Right lobe of liver (tissue), 6 donors: ENCODE results near the gene COX4I2. TPM values are rescaled to one million over a fixed set of nuclear protein-coding genes. Genes with fewer than 3 reads are reported as not detected.
A peak's percentile ranks its signal among the peaks of the same experiment; 100 is the strongest.

Experiments used
- ATAC-seq, 4 donors: fragments of 200-7000 bp; cut with Tn5 transposase; one replicate each; pipeline ENCODE4 v1.9.1; 2020; ENCODE audit warnings: mild to moderate bottlenecking in 4 of 4, moderate library complexity in 4 of 4
- DNase-seq, 3 donors: peaks; one replicate each; pipeline ENCODE4 v3.0.0-alpha.2; 2020
- H3K27ac ChIP-seq, 3 donors: fragments of 200-600 bp; one replicate each; pipeline ENCODE4 v1.8.0; 2022
- H3K27me3 ChIP-seq, 2 donors: fragments of 200-600 bp; one replicate each; pipeline ENCODE4 v1.8.0; 2022
- H3K36me3 ChIP-seq, 4 donors: fragments of 200-600 bp; sonication (generic) in 1 of 4; one replicate each; pipeline versions ENCODE4 v1.5.1 to v1.8.0; 2017 to 2022; ENCODE audit warnings: control low read depth in 1 of 4
- H3K4me1 ChIP-seq, 4 donors: fragments of 200-600 bp; sonication (generic) in 1 of 4; one replicate each; pipeline versions ENCODE4 v1.5.1 to v1.8.0; 2017 to 2022; ENCODE audit warnings: control low read depth in 1 of 4
- H3K4me3 ChIP-seq, 3 donors: fragments of 200-600 bp; one replicate each; pipeline ENCODE4 v1.8.0; 2022
- H3K9me3 ChIP-seq, 4 donors: fragments of 200-600 bp; sonication (generic) in 1 of 4; one replicate each; pipeline versions ENCODE4 v1.5.1 to v1.8.0; 2017 to 2022; ENCODE audit warnings: control low read depth in 1 of 4
- POLR2A ChIP-seq: fragments of 450-650 bp; IDR thresholded peaks from one replicate; pipeline ENCODE4 v1.6.1; 2017; ENCODE audit warnings: antibody characterized with exemption, mild to moderate bottlenecking
- WGBS: methylation state at CpG from one replicate; pipeline ENCODE4 v1.1.6; 2018; ENCODE audit warnings: low coverage, low lambda C conversion rate; ENCODE audit not compliant: insufficient coverage; ENCODE audit errors: missing lambda C conversion rate; 5-methylcytosine and 5-hydroxymethylcytosine counted together
- intact Hi-C, 2 donors: fragments of 100-400 bp; cut with DNase I; formaldehyde crosslinking; loops; one replicate each; pipeline versions ENCODE4 v1.11.2 to v1.14.1; 2022
- total RNA-seq, 6 experiments: library from RNA; depleted of rRNA in 2 of 6; stranded (reverse); fragments of >200 nt in 2 of 6; fragmentation: NEBNext Ultra II Directional in 3 of 6; extraction: Animal tissue kit (Norgen Biotek cat#: 25700) in 3 of 6; gene quantifications; one replicate each; pipeline versions ENCODE4 v1.1.0 to v1.2.4, GENCODE V29; 2016 to 2023
- TF ChIP-seq, protein P1 (sequence below), 4 donors: fragments of 200-600 bp in 3 of 4; fragments of 450-650 bp in 1 of 4; IDR thresholded peaks; one replicate each; pipeline versions ENCODE4 v1.5.1 to v1.8.0; 2016 to 2022; ENCODE audit warnings: antibody characterized with exemption in 4 of 4, mild to moderate bottlenecking in 2 of 4
- donor health status: DM: no; HTN: yes; CAD: no.
- donor health status: DM: no; HTN: no; CAD: no.
- donor health status: DM: no; HTN: no; CAD: no.
- donor health status: DM: no; HTN: yes; CAD: no.
- donor health status: DM: no; HTN: yes; CAD: no.

COX4I2 gene
- total RNA-seq, 6 experiments from 2014 or later: not detected

- ATAC-seq (no peak), DNase-seq (no peak)
- H3K4me3 ChIP-seq: no peak overlapping the region
- peaks cover 0 to 55% (median 12%) of the 10 kb centered on the region in 4 donors for H3K4me1 ChIP-seq
- no peaks in the 10 kb centered on the region for H3K36me3 ChIP-seq
- H3K27me3 ChIP-seq: no peaks in the 10 kb centered on the region
- 46% methylated on average over 2 of the region's 2 CpGs for WGBS
- peak overlapping the region in 2 of 3 donors; percentile 66 to 79 for H3K27ac ChIP-seq
- H3K9me3 ChIP-seq: no peaks in the 10 kb centered on the region
- TF ChIP-seq, protein P1, sequence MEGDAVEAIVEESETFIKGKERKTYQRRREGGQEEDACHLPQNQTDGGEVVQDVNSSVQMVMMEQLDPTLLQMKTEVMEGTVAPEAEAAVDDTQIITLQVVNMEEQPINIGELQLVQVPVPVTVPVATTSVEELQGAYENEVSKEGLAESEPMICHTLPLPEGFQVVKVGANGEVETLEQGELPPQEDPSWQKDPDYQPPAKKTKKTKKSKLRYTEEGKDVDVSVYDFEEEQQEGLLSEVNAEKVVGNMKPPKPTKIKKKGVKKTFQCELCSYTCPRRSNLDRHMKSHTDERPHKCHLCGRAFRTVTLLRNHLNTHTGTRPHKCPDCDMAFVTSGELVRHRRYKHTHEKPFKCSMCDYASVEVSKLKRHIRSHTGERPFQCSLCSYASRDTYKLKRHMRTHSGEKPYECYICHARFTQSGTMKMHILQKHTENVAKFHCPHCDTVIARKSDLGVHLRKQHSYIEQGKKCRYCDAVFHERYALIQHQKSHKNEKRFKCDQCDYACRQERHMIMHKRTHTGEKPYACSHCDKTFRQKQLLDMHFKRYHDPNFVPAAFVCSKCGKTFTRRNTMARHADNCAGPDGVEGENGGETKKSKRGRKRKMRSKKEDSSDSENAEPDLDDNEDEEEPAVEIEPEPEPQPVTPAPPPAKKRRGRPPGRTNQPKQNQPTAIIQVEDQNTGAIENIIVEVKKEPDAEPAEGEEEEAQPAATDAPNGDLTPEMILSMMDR (IDR thresholded peaks at IDR 0.05): no peak
- no peak for TF ChIP-seq POLR2A
- intact Hi-C loops: no loop called here
Measured at GRCh38 chr20:31673943-31674463, 36.3 kb downstream of the COX4I2 start.

DNA sequence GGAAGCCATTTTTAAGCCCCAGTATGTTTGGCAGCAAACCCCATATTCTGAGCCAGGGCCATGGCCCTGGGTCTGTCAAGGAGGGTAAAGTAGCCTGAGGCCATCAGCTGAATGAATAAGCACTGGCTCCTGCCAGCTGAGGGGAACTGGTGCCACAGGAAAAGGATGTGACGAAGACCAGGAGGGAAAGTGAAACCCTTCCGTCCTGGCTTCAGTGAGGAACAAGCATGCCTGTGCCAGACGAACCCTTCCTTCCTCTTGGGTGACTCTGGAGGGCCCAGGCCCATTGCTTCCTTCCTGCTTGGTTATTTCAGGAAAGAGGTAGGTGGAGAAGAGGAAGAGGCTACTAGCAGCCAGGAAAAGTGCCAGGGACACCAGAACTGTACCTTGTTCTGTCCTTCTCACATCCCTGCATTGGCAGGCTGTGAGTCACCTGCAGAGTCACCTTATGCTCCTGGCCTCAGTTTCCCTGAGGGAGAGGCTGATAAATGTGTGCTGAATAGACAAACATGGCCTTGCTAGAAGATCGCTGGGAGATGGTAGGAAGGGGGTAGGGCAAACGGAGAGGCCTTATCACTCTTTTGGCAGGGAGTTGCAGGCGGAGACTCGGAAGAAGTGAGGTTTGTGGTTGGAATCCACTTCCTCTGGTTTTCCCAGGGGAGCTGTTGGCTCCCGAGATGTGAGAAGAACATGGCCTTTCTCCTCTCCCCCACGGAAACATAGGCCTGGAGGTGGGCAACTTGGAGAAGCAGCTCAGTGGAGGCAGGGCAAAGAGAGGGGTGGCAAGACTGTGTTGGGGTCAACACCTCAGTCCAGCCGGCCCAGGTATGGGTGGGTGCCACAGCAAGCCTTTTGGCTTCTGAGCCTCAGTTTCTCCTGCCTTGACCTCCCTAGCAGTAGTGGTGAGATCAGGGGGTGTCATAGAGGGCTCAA is 37.4 kb downstream of the COX4I2 start:
- no peaks in the 10 kb centered on the region for H3K27me3 ChIP-seq
- H3K4me3 ChIP-seq: no peak overlapping the region
- H3K36me3 ChIP-seq: no peaks in the 10 kb centered on the region
- TF ChIP-seq, protein P1 (IDR thresholded peaks at IDR 0.05): no peak
- TF ChIP-seq POLR2A: no peak
- peak overlapping the region; percentile 16 to 79 (median 66) for H3K27ac ChIP-seq
- peak; percentile 66 to 73 (median 71) for DNase-seq
- WGBS: 25% methylated on average over 6 of the region's 10 CpGs
- no peaks in the 10 kb centered on the region for H3K9me3 ChIP-seq
- peaks cover 0 to 64% (median 17%) of the 10 kb centered on the region in 4 donors for H3K4me1 ChIP-seq
- intact Hi-C loops: no loop called here
- peak; percentile 60 to 74 (median 66) for ATAC-seq

DNA sequence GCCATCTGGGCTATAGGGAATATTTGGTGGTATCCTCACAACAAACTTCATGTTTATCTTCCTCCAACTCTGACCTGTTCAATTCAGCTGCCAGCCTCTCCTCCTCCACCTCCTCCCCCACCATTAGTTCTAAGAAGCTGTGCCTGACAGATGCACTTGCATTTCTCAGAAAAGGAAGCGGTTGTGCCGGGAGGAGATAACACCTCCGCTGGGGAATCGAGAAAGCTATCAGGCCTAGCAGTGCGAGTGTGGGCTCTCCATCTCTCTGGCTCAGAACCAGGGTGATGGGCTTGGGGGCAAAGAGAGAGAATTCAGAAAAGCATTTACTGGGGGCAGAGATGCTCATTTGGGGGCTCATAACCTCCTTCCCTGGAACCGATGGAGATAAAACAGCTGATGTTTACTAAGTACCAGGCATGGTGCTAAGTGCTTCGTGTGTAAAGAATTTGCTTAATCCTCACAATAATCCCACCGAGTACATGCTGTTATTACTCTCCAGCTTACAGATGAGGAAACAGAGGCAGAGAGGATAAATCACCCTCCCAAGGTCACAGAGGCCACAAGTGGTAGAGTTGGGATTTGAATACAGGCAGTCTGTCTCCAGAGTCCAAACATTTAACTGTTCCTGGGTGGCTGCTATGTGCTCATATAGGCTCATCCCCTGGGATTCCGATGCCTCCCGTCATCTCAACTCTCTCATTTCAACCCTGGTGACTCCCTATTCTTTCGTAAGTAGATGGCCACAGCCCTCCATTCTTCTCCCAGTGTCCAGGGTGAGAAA is 38.3 kb downstream of the COX4I2 start:
- DNase-seq (no peak), ATAC-seq (peak; percentile 14 to 35 (median 24))
- H3K27ac ChIP-seq: peak overlapping the region; percentile 16 to 79 (median 66)
- TF ChIP-seq POLR2A: no peak
- TF ChIP-seq, protein P1 (IDR thresholded peaks at IDR 0.05): no peak
- no peaks in the 10 kb centered on the region for H3K27me3 ChIP-seq
- H3K4me1 ChIP-seq: peaks cover 0 to 64% (median 22%) of the 10 kb centered on the region in 4 donors
- no peaks in the 10 kb centered on the region for H3K9me3 ChIP-seq
- no peaks in the 10 kb centered on the region for H3K36me3 ChIP-seq
- no peak overlapping the region for H3K4me3 ChIP-seq
- WGBS: 62% methylated on average over 5 of the region's 11 CpGs
- intact Hi-C loops: no loop called here

GRCh38 chr20:31676609-31676989 is 38.9 kb downstream of the COX4I2 start:
- intact Hi-C loops: no loop called here
- Histone ChIP-seq H3K27me3 (no peaks in the 10 kb centered on the region), H3K27ac (peak overlapping the region in 2 of 3 donors; percentile 66 to 79), H3K4me1 (peaks cover 0 to 62% (median 24%) of the 10 kb centered on the region in 4 donors), H3K36me3 (no peaks in the 10 kb centered on the region), H3K9me3 (no peaks in the 10 kb centered on the region), H3K4me3 (no peak overlapping the region)
- 87% methylated on average over 4 of the region's 7 CpGs for WGBS
- TF ChIP-seq, protein P1 (IDR thresholded peaks at IDR 0.05): no peak
- TF ChIP-seq POLR2A: no peak
- ATAC-seq (no peak), DNase-seq (no peak)
